GM13977 (cell line): ENCODE measurements around the gene TNFAIP2.

Experiments used
- DNase-seq: peaks from one replicate; pipeline ENCODE4 v3.0.0; 2012; ENCODE audit warnings: low spot score
- in situ Hi-C: fragments of 300-500 bp; cut with MboI; formaldehyde crosslinking; loops from one replicate; pipeline ENCODE4 v1.12.0; 2022; ENCODE audit warnings: low sequenced_read_pairs, low pct_unique_long_range_greater_than_20kb, mixed read lengths, inconsistent platforms; ENCODE audit not compliant: unreplicated experiment
- TF ChIP-seq, protein P1 (sequence below): IDR thresholded peaks from 2 replicates; pipeline ENCODE4 v1.5.1; 2012; ENCODE audit warnings: mild to moderate bottlenecking, control low read depth; ENCODE audit not compliant: insufficient read depth; ENCODE audit errors: extremely low read depth, missing control alignments

TNFAIP2 gene

DNA sequence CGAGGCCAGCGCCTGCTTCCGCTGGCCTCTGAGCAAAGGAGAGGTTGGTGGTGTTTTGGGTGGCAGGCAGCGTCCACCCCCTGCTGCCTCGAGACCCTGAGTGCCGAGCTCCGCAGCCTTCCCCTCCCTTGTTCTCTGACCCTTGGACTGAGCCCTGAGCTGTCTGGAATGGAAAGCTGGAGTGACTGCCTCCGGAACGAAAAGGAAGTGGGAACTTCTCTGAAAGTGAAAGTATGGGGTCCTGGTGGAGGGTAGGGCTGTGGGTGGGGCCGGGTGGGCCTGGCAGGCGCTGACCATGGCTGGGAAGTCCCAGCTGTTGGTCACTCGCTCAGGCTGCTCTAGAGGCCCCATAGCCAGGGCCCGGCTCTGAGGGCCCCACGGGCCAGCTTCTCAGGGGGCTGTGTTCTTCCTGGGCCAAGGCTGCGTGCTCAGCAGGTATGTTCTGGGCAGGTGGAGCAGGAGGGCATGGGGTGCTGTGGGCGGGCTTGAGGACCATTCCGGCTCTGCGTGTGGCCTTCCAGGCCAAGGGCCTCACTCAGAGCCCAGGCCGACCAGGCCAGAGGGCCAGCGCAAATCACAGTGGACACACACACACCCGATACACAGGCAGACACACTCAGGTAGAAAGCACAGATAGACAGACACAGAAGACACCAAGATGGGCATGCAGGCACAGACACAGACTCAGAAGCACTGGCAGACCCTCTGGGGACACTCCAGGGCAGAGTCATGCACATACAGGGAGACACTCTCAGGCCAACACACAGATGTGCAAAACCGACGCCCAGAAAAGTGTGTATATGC is 28.7 kb upstream of the TNFAIP2 start, which contains the start of gene EXOC3L4:
Gene EXOC3L4 (plus strand): TSS at position 320 of the 804 bp plus-strand sequence. CDS start 5,495 bp downstream, outside the sequence.
- in situ Hi-C loops = loop anchor here (25.0 kb wide), 1 partner anchor 193 kb away; no protein-coding TSS in a partner anchor

GRCh38 chr14:103095210-103095778 is 28.0 kb upstream of the TNFAIP2 start:
- TF ChIP-seq, protein P1, sequence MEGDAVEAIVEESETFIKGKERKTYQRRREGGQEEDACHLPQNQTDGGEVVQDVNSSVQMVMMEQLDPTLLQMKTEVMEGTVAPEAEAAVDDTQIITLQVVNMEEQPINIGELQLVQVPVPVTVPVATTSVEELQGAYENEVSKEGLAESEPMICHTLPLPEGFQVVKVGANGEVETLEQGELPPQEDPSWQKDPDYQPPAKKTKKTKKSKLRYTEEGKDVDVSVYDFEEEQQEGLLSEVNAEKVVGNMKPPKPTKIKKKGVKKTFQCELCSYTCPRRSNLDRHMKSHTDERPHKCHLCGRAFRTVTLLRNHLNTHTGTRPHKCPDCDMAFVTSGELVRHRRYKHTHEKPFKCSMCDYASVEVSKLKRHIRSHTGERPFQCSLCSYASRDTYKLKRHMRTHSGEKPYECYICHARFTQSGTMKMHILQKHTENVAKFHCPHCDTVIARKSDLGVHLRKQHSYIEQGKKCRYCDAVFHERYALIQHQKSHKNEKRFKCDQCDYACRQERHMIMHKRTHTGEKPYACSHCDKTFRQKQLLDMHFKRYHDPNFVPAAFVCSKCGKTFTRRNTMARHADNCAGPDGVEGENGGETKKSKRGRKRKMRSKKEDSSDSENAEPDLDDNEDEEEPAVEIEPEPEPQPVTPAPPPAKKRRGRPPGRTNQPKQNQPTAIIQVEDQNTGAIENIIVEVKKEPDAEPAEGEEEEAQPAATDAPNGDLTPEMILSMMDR = no peak
- in situ Hi-C loops = loop anchor here (25.0 kb wide), 1 partner anchor 192 kb away; no protein-coding TSS in a partner anchor
- DNase-seq = no peak

More for the DNA sequence above, 28.7 kb upstream of the TNFAIP2 start, which contains the start of gene EXOC3L4:
- DNase-seq = no peak
- TF ChIP-seq, protein P1 = no peak

- TF ChIP-seq, protein P1 = no peak
- no peak for DNase-seq
Observed at GRCh38 chr14:103096387-103096786, 26.9 kb upstream of the TNFAIP2 start.

GRCh38 chr14:103097244-103097993 is 25.8 kb upstream of the TNFAIP2 start:
- TF ChIP-seq, protein P1 = no peak
- in situ Hi-C loops = loop anchor here (25.0 kb wide), 1 partner anchor 190 kb away; no protein-coding TSS in a partner anchor
- DNase-seq = no peak

More at GRCh38 chr14:103096387-103096786, 26.9 kb upstream of the TNFAIP2 start:
- in situ Hi-C loops = loop anchor here (25.0 kb wide), 1 partner anchor 191 kb away; no protein-coding TSS in a partner anchor

DNA sequence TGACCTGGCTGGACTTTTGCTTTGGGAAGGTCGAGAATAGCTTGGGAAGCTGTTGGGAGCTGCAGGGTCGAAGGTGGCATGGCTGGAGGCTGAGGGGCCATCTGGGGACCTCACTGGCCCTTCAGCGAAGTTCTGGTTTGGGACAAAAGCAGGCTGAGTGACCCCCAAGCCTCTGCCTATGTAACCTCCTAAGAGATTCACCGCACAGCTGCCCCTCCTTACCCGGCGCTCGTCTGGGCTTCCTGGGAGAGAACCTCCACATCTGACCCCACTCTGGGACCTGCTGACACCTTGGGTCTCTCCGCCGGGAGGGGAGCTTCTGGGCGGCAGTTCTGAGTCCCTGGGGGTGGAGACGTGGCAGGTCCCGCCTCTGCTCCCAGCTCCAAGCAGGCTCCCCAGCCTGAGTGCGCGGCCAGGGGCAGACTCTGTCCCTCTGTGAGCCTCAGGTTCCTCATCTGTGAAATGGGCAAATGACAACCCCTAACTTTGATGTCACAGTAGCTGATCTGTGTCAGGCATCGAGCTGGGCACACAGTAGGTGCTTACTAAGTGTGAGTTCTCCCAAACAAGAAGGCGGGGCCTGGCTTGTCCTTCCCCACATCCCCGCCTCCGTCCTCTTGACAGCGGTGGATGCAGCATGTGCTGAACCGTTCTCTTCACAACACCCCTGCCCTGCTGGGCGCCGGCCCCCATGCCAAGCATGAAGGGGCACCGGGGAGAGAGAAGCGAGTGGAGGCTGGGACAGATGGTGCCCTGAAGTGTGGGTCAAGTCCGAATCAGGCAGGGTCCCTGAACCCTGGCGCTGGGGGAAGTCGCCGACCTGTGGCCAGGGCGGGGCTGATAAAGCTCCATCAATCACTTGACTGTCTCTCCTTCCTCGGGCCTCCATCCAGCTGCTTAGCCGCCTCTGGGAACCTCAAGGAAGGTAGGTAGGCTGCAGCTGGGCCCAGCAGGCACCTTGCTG is 25.0 kb upstream of the TNFAIP2 start:
- TF ChIP-seq, protein P1 = no peak
- in situ Hi-C loops = loop anchor here (25.0 kb wide), 1 partner anchor 189 kb away; no protein-coding TSS in a partner anchor
- no peak for DNase-seq
